ENCODE measurements around the gene RYK. TPM values are rescaled to one million over a fixed set of nuclear protein-coding genes. Genes with fewer than 3 reads are reported as not detected.

RYK gene
- total RNA-seq, 1 donor from 2014 or later: 57.1 TPM

DNA sequence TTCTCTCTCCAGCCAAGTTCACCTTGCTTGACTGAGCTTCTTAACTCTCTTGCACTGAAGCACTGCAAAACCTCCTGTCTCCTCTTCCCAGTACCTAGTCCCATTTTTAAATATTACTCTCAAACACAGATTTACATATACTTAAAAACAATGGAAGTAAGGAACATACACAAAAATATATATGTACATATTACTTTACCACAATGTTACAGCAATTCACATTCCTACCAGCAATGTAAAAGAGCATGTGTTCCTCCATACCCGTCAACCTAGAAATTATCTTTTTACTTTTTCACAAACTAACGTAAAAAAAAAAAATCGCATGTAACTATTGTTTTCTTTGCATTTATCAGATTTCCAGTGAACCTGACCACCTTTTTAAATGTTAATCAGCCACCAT lies 60.4 kb downstream of the RYK start:
- H3K4me1 Mint-ChIP-seq (ENCODE audit: low read depth, unreplicated experiment): peaks cover 13% of the 10 kb centered on the region
- Histone ChIP-seq H3K4me3 (ENCODE audit: insufficient read depth, low read depth, low read length) (no peak overlapping the region), H3K9me3 (ENCODE audit: insufficient read depth, low read depth, low read length) (no peaks in the 10 kb centered on the region), H3K9ac (ENCODE audit: low read length) (no peak overlapping the region), H3K36me3 (ENCODE audit: insufficient read depth, low read length) (peaks cover 18% of the 10 kb centered on the region), H3K27me3 (ENCODE audit: insufficient read depth, low read length) (no peaks in the 10 kb centered on the region), H3K27ac (ENCODE audit: low read depth, low read length) (no peak overlapping the region), H3K79me2 (ENCODE audit: insufficient read depth, low read length) (peaks cover 3% of the 10 kb centered on the region), H2AFZ (ENCODE audit: low read depth, low read length) (no peak overlapping the region), H4K20me1 (ENCODE audit: insufficient read depth, low read length) (no peaks in the 10 kb centered on the region), H3K4me1 (ENCODE audit: insufficient read depth, low read length) (no peaks in the 10 kb centered on the region), H3K4me2 (ENCODE audit: low read length) (no peak overlapping the region)
- H3K4me3 Mint-ChIP-seq (ENCODE audit: unreplicated experiment): no peak overlapping the region
- no peak for FAIRE-seq
- TF ChIP-seq, protein P1, sequence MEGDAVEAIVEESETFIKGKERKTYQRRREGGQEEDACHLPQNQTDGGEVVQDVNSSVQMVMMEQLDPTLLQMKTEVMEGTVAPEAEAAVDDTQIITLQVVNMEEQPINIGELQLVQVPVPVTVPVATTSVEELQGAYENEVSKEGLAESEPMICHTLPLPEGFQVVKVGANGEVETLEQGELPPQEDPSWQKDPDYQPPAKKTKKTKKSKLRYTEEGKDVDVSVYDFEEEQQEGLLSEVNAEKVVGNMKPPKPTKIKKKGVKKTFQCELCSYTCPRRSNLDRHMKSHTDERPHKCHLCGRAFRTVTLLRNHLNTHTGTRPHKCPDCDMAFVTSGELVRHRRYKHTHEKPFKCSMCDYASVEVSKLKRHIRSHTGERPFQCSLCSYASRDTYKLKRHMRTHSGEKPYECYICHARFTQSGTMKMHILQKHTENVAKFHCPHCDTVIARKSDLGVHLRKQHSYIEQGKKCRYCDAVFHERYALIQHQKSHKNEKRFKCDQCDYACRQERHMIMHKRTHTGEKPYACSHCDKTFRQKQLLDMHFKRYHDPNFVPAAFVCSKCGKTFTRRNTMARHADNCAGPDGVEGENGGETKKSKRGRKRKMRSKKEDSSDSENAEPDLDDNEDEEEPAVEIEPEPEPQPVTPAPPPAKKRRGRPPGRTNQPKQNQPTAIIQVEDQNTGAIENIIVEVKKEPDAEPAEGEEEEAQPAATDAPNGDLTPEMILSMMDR (IDR thresholded peaks at IDR 0.05; ENCODE audit: insufficient read depth, low read depth, low read length): no peak
- no peak for TF ChIP-seq EZH2 (IDR thresholded peaks at IDR 0.05; ENCODE audit: insufficient read depth, low read length)
- peaks cover 4% of the 10 kb centered on the region for H3K36me3 Mint-ChIP-seq (ENCODE audit: low read depth, unreplicated experiment)
- H3K27me3 Mint-ChIP-seq (ENCODE audit: low read depth, unreplicated experiment): no peaks in the 10 kb centered on the region
- no peaks in the 10 kb centered on the region for H3K9me3 Mint-ChIP-seq (ENCODE audit: unreplicated experiment)
- DNase-seq (ENCODE audit: low read depth): no peak
- H3K27ac Mint-ChIP-seq (ENCODE audit: unreplicated experiment): no peak overlapping the region

DNA sequence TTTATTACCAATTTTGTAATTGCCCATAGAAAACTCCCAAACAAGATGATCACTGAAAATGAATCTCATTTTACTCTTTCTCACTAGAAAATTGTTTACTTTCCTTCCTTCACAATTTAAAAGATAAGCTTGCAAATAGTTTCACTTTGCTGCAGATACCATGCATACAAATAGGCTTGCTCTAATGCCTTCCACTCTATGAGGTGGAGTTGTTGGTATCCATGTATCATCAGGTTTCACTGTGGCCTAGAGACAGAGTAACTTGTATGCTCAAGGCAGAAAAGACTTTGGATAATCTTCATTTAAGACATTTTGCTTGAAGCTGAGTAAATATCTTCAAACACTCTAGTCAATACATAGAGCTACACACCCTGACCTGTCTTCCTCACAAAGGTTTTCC lies 60.8 kb downstream of the RYK start:
- DNase-seq (ENCODE audit: low read depth): no peak
- no peak overlapping the region for H3K4me2 ChIP-seq (ENCODE audit: low read length)
- no peak overlapping the region for H2AFZ ChIP-seq (ENCODE audit: low read depth, low read length)
- peaks cover 3% of the 10 kb centered on the region for H3K79me2 ChIP-seq (ENCODE audit: insufficient read depth, low read length)
- no peak overlapping the region for H3K9ac ChIP-seq (ENCODE audit: low read length)
- FAIRE-seq: peak; percentile 52
- peaks cover 2% of the 10 kb centered on the region for H3K36me3 Mint-ChIP-seq (ENCODE audit: low read depth, unreplicated experiment)
- no peaks in the 10 kb centered on the region for H3K27me3 Mint-ChIP-seq (ENCODE audit: low read depth, unreplicated experiment)
- no peak overlapping the region for H3K4me3 Mint-ChIP-seq (ENCODE audit: unreplicated experiment)
- H3K27ac Mint-ChIP-seq (ENCODE audit: unreplicated experiment): no peak overlapping the region
- TF ChIP-seq, protein P1 (IDR thresholded peaks at IDR 0.05; ENCODE audit: insufficient read depth, low read depth, low read length): no peak
- no peak for TF ChIP-seq EZH2 (IDR thresholded peaks at IDR 0.05; ENCODE audit: insufficient read depth, low read length)
- H4K20me1 ChIP-seq (ENCODE audit: insufficient read depth, low read length): no peaks in the 10 kb centered on the region
- H3K4me1 ChIP-seq (ENCODE audit: insufficient read depth, low read length): no peaks in the 10 kb centered on the region
- H3K36me3 ChIP-seq (ENCODE audit: insufficient read depth, low read length): peaks cover 18% of the 10 kb centered on the region
- H3K27ac ChIP-seq (ENCODE audit: low read depth, low read length): no peak overlapping the region
- H3K9me3 ChIP-seq (ENCODE audit: insufficient read depth, low read depth, low read length): no peaks in the 10 kb centered on the region
- H3K4me3 ChIP-seq (ENCODE audit: insufficient read depth, low read depth, low read length): no peak overlapping the region
- H3K27me3 ChIP-seq (ENCODE audit: insufficient read depth, low read length): no peaks in the 10 kb centered on the region
- H3K9me3 Mint-ChIP-seq (ENCODE audit: unreplicated experiment): no peaks in the 10 kb centered on the region
- peaks cover 11% of the 10 kb centered on the region for H3K4me1 Mint-ChIP-seq (ENCODE audit: low read depth, unreplicated experiment)

DNA sequence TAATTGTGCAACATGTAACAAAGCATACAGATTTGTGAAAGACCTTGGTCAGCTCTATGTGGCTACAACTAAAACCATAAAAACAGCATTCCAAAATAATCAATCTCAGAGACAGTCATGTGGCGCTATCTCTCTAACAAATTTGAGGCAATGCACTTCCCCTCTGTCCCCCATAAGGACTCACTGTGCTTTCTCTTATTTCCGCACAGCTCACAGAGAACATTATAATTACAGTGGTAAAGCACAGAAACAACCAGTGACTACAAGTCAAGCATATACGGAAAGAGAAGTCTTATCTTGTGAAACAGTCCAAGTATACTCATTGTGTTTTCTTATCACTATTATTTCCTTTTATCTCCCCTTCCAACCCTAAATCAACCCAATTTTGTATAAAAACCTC lies 64.3 kb downstream of the RYK start:
- no peak for DNase-seq (ENCODE audit: low read depth)
- Histone ChIP-seq H3K36me3 (ENCODE audit: insufficient read depth, low read length) (peaks cover 11% of the 10 kb centered on the region), H3K4me3 (ENCODE audit: insufficient read depth, low read depth, low read length) (no peak overlapping the region), H2AFZ (ENCODE audit: low read depth, low read length) (no peak overlapping the region), H4K20me1 (ENCODE audit: insufficient read depth, low read length) (peaks cover 3% of the 10 kb centered on the region), H3K4me2 (ENCODE audit: low read length) (no peak overlapping the region), H3K79me2 (ENCODE audit: insufficient read depth, low read length) (peaks cover 3% of the 10 kb centered on the region), H3K9me3 (ENCODE audit: insufficient read depth, low read depth, low read length) (no peaks in the 10 kb centered on the region), H3K27ac (ENCODE audit: low read depth, low read length) (no peak overlapping the region), H3K9ac (ENCODE audit: low read length) (no peak overlapping the region), H3K4me1 (ENCODE audit: insufficient read depth, low read length) (no peaks in the 10 kb centered on the region), H3K27me3 (ENCODE audit: insufficient read depth, low read length) (no peaks in the 10 kb centered on the region)
- peaks cover 6% of the 10 kb centered on the region for H3K4me1 Mint-ChIP-seq (ENCODE audit: low read depth, unreplicated experiment)
- H3K27me3 Mint-ChIP-seq (ENCODE audit: low read depth, unreplicated experiment): no peaks in the 10 kb centered on the region
- TF ChIP-seq, protein P1 (IDR thresholded peaks at IDR 0.05; ENCODE audit: insufficient read depth, low read depth, low read length): no peak
- no peak for TF ChIP-seq EZH2 (IDR thresholded peaks at IDR 0.05; ENCODE audit: insufficient read depth, low read length)
- no peaks in the 10 kb centered on the region for H3K9me3 Mint-ChIP-seq (ENCODE audit: unreplicated experiment)
- H3K36me3 Mint-ChIP-seq (ENCODE audit: low read depth, unreplicated experiment): peaks cover 2% of the 10 kb centered on the region
- H3K4me3 Mint-ChIP-seq (ENCODE audit: unreplicated experiment): no peak overlapping the region
- no peak for FAIRE-seq
- no peak overlapping the region for H3K27ac Mint-ChIP-seq (ENCODE audit: unreplicated experiment)
